Measurements from ENCODE around the gene JCHAIN. TPM values are rescaled to one million over a fixed set of nuclear protein-coding genes. Genes with fewer than 3 reads are reported as not detected.
A peak's percentile ranks its signal among the peaks of the same experiment; 100 is the strongest.

The JCHAIN gene
- total and polyA plus RNA-seq, 2 donors (not counting 1 experiment from before 2014, with no cell fraction given), result 11.3 to 28.7 TPM

GRCh38 chr4:70711599-70711998, 45.3 kb upstream of the JCHAIN start:
- Histone ChIP-seq H3K4me1 (ENCODE audit: control insufficient read depth, extremely low read depth, insufficient read depth, low read length) (peaks cover 2% of the 10 kb centered on the region), H3K9me3 (ENCODE audit: control insufficient read depth, insufficient read depth, low read depth, low read length) (no peaks in the 10 kb centered on the region), H3K27me3 (ENCODE audit: control insufficient read depth, insufficient read depth, low read length) (no peaks in the 10 kb centered on the region), H3K9ac (ENCODE audit: insufficient read depth, low read length) (no peak overlapping the region), H3K79me2 (ENCODE audit: control insufficient read depth, insufficient read depth, low read length) (peaks cover 41% of the 10 kb centered on the region), H3K36me3 (ENCODE audit: control insufficient read depth, insufficient read depth, low read length) (no peaks in the 10 kb centered on the region), H3K4me3 (replicated peaks in 1 of 4; ENCODE audit: control extremely low read depth in 1 of 4, insufficient read depth in 1 of 4, low read depth in 3 of 4, low read length in 4 of 4) (no peak overlapping the region), H3K27ac (ENCODE audit: insufficient read depth, low read length) (no peak overlapping the region), H2AFZ (ENCODE audit: low read length) (no peak overlapping the region), H4K20me1 (ENCODE audit: control insufficient read depth, extremely low read depth, insufficient read depth, low read length) (no peaks in the 10 kb centered on the region), H3K4me2 (ENCODE audit: extremely low read depth, insufficient read depth, low read length) (no peak overlapping the region)
- no peak for DNase-seq (ENCODE audit: low read depth in 2 of 2)
- no peak for TF ChIP-seq CTCF (conservative IDR thresholded peaks at IDR 0.05 in 1 of 2, IDR thresholded peaks at IDR 0.05 in 1 of 2; ENCODE audit: low read depth in 1 of 2, low read length in 2 of 2)
- TF ChIP-seq EZH2 (IDR thresholded peaks at IDR 0.05; ENCODE audit: low read length, missing control alignments), result no peak

- no peaks in the 10 kb centered on the region for H3K36me3 ChIP-seq (ENCODE audit: control insufficient read depth, insufficient read depth, low read length)
- H3K27ac ChIP-seq (ENCODE audit: insufficient read depth, low read length), result no peak overlapping the region
- no peaks in the 10 kb centered on the region for H3K9me3 ChIP-seq (ENCODE audit: control insufficient read depth, insufficient read depth, low read depth, low read length)
- TF ChIP-seq EZH2 (IDR thresholded peaks at IDR 0.05; ENCODE audit: low read length, missing control alignments) (no peak), CTCF (conservative IDR thresholded peaks at IDR 0.05 in 1 of 2, IDR thresholded peaks at IDR 0.05 in 1 of 2; ENCODE audit: low read depth in 1 of 2, low read length in 2 of 2) (no peak)
- H3K79me2 ChIP-seq (ENCODE audit: control insufficient read depth, insufficient read depth, low read length), result peaks cover 45% of the 10 kb centered on the region
- no peaks in the 10 kb centered on the region for H3K27me3 ChIP-seq (ENCODE audit: control insufficient read depth, insufficient read depth, low read length)
- no peak overlapping the region for H2AFZ ChIP-seq (ENCODE audit: low read length)
- no peak overlapping the region for H3K9ac ChIP-seq (ENCODE audit: insufficient read depth, low read length)
- no peak overlapping the region for H3K4me3 ChIP-seq (replicated peaks in 1 of 4; ENCODE audit: control extremely low read depth in 1 of 4, insufficient read depth in 1 of 4, low read depth in 3 of 4, low read length in 4 of 4)
- H3K4me1 ChIP-seq (ENCODE audit: control insufficient read depth, extremely low read depth, insufficient read depth, low read length), result peaks cover 4% of the 10 kb centered on the region
- no peaks in the 10 kb centered on the region for H4K20me1 ChIP-seq (ENCODE audit: control insufficient read depth, extremely low read depth, insufficient read depth, low read length)
- no peak overlapping the region for H3K4me2 ChIP-seq (ENCODE audit: extremely low read depth, insufficient read depth, low read length)
- peak in 1 of 2 donors; percentile 68 for DNase-seq (ENCODE audit: low read depth in 2 of 2)
Measured at GRCh38 chr4:70709611-70710205, 43.4 kb upstream of the JCHAIN start.

GRCh38 chr4:70706516-70706915, 40.2 kb upstream of the JCHAIN start:
- H3K9me3 ChIP-seq (ENCODE audit: control insufficient read depth, insufficient read depth, low read depth, low read length), result no peaks in the 10 kb centered on the region
- DNase-seq (ENCODE audit: low read depth in 2 of 2), result peak in 1 of 2 donors; percentile 24
- peak overlapping the region; percentile 91 for H3K27ac ChIP-seq (ENCODE audit: insufficient read depth, low read length)
- H3K4me3 ChIP-seq (replicated peaks in 1 of 4; ENCODE audit: control extremely low read depth in 1 of 4, insufficient read depth in 1 of 4, low read depth in 3 of 4, low read length in 4 of 4), result peak overlapping the region; percentile 67 to 91 (median 70)
- H3K36me3 ChIP-seq (ENCODE audit: control insufficient read depth, insufficient read depth, low read length), result no peaks in the 10 kb centered on the region
- peaks cover 4% of the 10 kb centered on the region for H3K4me1 ChIP-seq (ENCODE audit: control insufficient read depth, extremely low read depth, insufficient read depth, low read length)
- H3K9ac ChIP-seq (ENCODE audit: insufficient read depth, low read length), result no peak overlapping the region
- no peaks in the 10 kb centered on the region for H4K20me1 ChIP-seq (ENCODE audit: control insufficient read depth, extremely low read depth, insufficient read depth, low read length)
- H3K27me3 ChIP-seq (ENCODE audit: control insufficient read depth, insufficient read depth, low read length), result no peaks in the 10 kb centered on the region
- H2AFZ ChIP-seq (ENCODE audit: low read length), result peak overlapping the region; percentile 29
- H3K4me2 ChIP-seq (ENCODE audit: extremely low read depth, insufficient read depth, low read length), result peak overlapping the region; percentile 95
- peaks cover 35% of the 10 kb centered on the region for H3K79me2 ChIP-seq (ENCODE audit: control insufficient read depth, insufficient read depth, low read length)
- no peak for TF ChIP-seq CTCF (conservative IDR thresholded peaks at IDR 0.05 in 1 of 2, IDR thresholded peaks at IDR 0.05 in 1 of 2; ENCODE audit: low read depth in 1 of 2, low read length in 2 of 2)
- no peak for TF ChIP-seq EZH2 (IDR thresholded peaks at IDR 0.05; ENCODE audit: low read length, missing control alignments)

Data from fibroblast of lung (primary cell).